ENCODE measurements around the gene NKAPL.

Gene NKAPL

GRCh38 chr6:28240471-28240870 lies 18.6 kb upstream of the NKAPL start:
- no peak overlapping the region for H3K27ac ChIP-seq
- DNase-seq = no peak
- in situ Hi-C loops (cut with HindIII; ENCODE audit: low pct_ligation_motif_present, low sequenced_read_pairs) = no loop called here
- H3K36me3 ChIP-seq (replicated peaks) = peaks cover 6% of the 10 kb centered on the region
- no peak for TF ChIP-seq CTCF (IDR thresholded peaks at IDR 0.05; ENCODE audit: low read depth, low read length, missing control alignments)
- no peak overlapping the region for H3K4me3 ChIP-seq (ENCODE audit: low read depth, low read length)
- no peaks in the 10 kb centered on the region for H3K27me3 ChIP-seq (replicated peaks)

GRCh38 chr6:28243946-28244345 lies 15.2 kb upstream of the NKAPL start:
- Histone ChIP-seq H3K36me3 (replicated peaks) (peaks cover 12% of the 10 kb centered on the region), H3K4me3 (ENCODE audit: low read depth, low read length) (no peak overlapping the region), H3K27ac (no peak overlapping the region), H3K27me3 (replicated peaks) (no peaks in the 10 kb centered on the region)
- no peak for TF ChIP-seq CTCF (IDR thresholded peaks at IDR 0.05; ENCODE audit: low read depth, low read length, missing control alignments)
- no peak for DNase-seq
- in situ Hi-C loops (cut with HindIII; ENCODE audit: low pct_ligation_motif_present, low sequenced_read_pairs) = no loop called here

- DNase-seq = no peak
- Histone ChIP-seq H3K4me3 (ENCODE audit: low read depth, low read length) (no peak overlapping the region), H3K36me3 (replicated peaks) (peaks cover 12% of the 10 kb centered on the region), H3K27ac (no peak overlapping the region), H3K27me3 (replicated peaks) (no peaks in the 10 kb centered on the region)
- TF ChIP-seq CTCF (IDR thresholded peaks at IDR 0.05; ENCODE audit: low read depth, low read length, missing control alignments) = no peak
- in situ Hi-C loops (cut with HindIII; ENCODE audit: low pct_ligation_motif_present, low sequenced_read_pairs) = no loop called here
Observed at GRCh38 chr6:28245206-28245941, 13.7 kb upstream of the NKAPL start.

GRCh38 chr6:28248916-28249315 lies 10.2 kb upstream of the NKAPL start:
- Histone ChIP-seq H3K36me3 (replicated peaks) (peaks cover 12% of the 10 kb centered on the region), H3K4me3 (ENCODE audit: low read depth, low read length) (no peak overlapping the region), H3K27ac (no peak overlapping the region), H3K27me3 (replicated peaks) (no peaks in the 10 kb centered on the region)
- no peak for TF ChIP-seq CTCF (IDR thresholded peaks at IDR 0.05; ENCODE audit: low read depth, low read length, missing control alignments)
- DNase-seq = no peak
- in situ Hi-C loops (cut with HindIII; ENCODE audit: low pct_ligation_motif_present, low sequenced_read_pairs) = no loop called here

- peak overlapping the region; percentile 91 for H3K4me3 ChIP-seq (ENCODE audit: low read depth, low read length)
- in situ Hi-C loops (cut with HindIII; ENCODE audit: low pct_ligation_motif_present, low sequenced_read_pairs) = no loop called here
Observed at GRCh38 chr6:28250747-28251146, 8.3 kb upstream of the NKAPL start.

More at GRCh38 chr6:28250747-28251146, 8.3 kb upstream of the NKAPL start:
- no peak for DNase-seq
- no peaks in the 10 kb centered on the region for H3K27me3 ChIP-seq (replicated peaks)
- TF ChIP-seq CTCF (IDR thresholded peaks at IDR 0.05; ENCODE audit: low read depth, low read length, missing control alignments) = no peak
- H3K36me3 ChIP-seq (replicated peaks) = peaks cover 3% of the 10 kb centered on the region
- no peak overlapping the region for H3K27ac ChIP-seq

Data from brain microvascular endothelial cell (primary cell).